Neural cell (in vitro differentiated cells): ENCODE results near the gene AP2B1.

Experiments
- CTCF ChIP-seq: fragments of 450-650 bp; IDR thresholded peaks from 2 replicates; pipeline ENCODE4 v1.5.1; 2014; ENCODE audit warnings: antibody characterized with exemption, mild to moderate bottlenecking, moderate library complexity; ENCODE audit not compliant: poor library complexity, severe bottlenecking
- EP300 ChIP-seq: fragments of 450-650 bp; conservative IDR thresholded peaks from 2 replicates; pipeline ENCODE4 v1.6.1; 2014; ENCODE audit warnings: antibody characterized with exemption, mild to moderate bottlenecking, moderate library complexity; ENCODE audit not compliant: poor library complexity, severe bottlenecking
- POLR2AphosphoS5 ChIP-seq: IDR thresholded peaks from 2 replicates; pipeline ENCODE4 v1.6.1; 2012
- RAD21 ChIP-seq: fragments of 450-650 bp; conservative IDR thresholded peaks from 2 replicates; pipeline ENCODE4 v1.6.1; 2014; ENCODE audit warnings: antibody characterized with exemption, mild to moderate bottlenecking, moderate library complexity
- REST ChIP-seq: IDR thresholded peaks from 2 replicates; pipeline ENCODE4 v1.6.1; 2012; ENCODE audit warnings: borderline replicate concordance
- TAF1 ChIP-seq: IDR thresholded peaks from 2 replicates; pipeline ENCODE4 v1.6.1; 2012; ENCODE audit warnings: low read depth

GRCh38 chr17:35651467-35651866 lies 64.3 kb downstream of the AP2B1 start:
- no peak for TF ChIP-seq POLR2AphosphoS5
- TF ChIP-seq EP300, result no peak
- TF ChIP-seq CTCF, result no peak
- no peak for TF ChIP-seq RAD21
- no peak for TF ChIP-seq REST
- TF ChIP-seq TAF1, result no peak
